IMR-90 (cell line): ENCODE data around the gene TTLL7. TPM values are rescaled to one million over a fixed set of nuclear protein-coding genes. Genes with fewer than 3 reads are reported as not detected.
A peak's percentile ranks its signal among the peaks of the same experiment; 100 is the strongest.

Experiments used
- ATAC-seq: fragments of 200-7000 bp; cut with Tn5 transposase; 2 replicates; pipeline ENCODE4 v1.9.1; 2020; ENCODE audit warnings: low read depth, mild to moderate bottlenecking, moderate library complexity
- BruUV-seq: library from RNA; stranded (reverse); fragments of 400-500 nt; replicated peaks from 2 replicates; lab custom pipeline; 2021; lab: Mats Ljungman, UMichigan
- CTCF ChIA-PET: fragments of 300-600 bp; formaldehyde crosslinking; extraction: SDS; loops from one replicate; lab custom pipeline; 2021; ENCODE audit warnings: antibody characterized with exemption; lab: Yijun Ruan, JAX
- POLR2A ChIA-PET: fragments of 300-600 bp; sonication (Branson Sonifier 250); formaldehyde crosslinking; loops from one replicate; lab custom pipeline; 2022; ENCODE audit warnings: antibody characterized with exemption; ENCODE audit not compliant: unreplicated experiment; lab: Charles Lee
- DNase-seq: peaks from one replicate; pipeline ENCODE4 v3.0.0; 2013
- H2AFZ ChIP-seq: replicated peaks from 2 replicates; pipeline ENCODE3; 2013; ENCODE audit warnings: low read length, mild to moderate bottlenecking; ENCODE audit not compliant: poor library complexity
- H2AK5ac ChIP-seq: 2 replicates; pipeline ENCODE4 v1.6.1; 2013; ENCODE audit warnings: low read depth, low read length, inconsistent platforms
- H2AK9ac ChIP-seq: replicated peaks from 2 replicates; pipeline ENCODE3; 2013; ENCODE audit warnings: mild to moderate bottlenecking, low read depth, low read length, moderate library complexity; ENCODE audit not compliant: poor library complexity
- H2BK120ac ChIP-seq: 2 replicates; pipeline ENCODE4 v1.6.1; 2013; ENCODE audit warnings: low read depth, low read length, inconsistent platforms
- H2BK15ac ChIP-seq: 3 replicates; pipeline ENCODE4 v1.6.1; 2013; ENCODE audit warnings: low read depth, low read length, inconsistent platforms
- H2BK20ac ChIP-seq: 2 replicates; pipeline ENCODE4 v1.6.1; 2013; ENCODE audit warnings: low read depth, mild to moderate bottlenecking, inconsistent platforms, low read length, moderate library complexity
- H2BK5ac ChIP-seq: 2 replicates; pipeline ENCODE4 v1.6.1; 2013; ENCODE audit warnings: mild to moderate bottlenecking, low read depth, low read length, inconsistent platforms; ENCODE audit not compliant: poor library complexity, severe bottlenecking
- H3K14ac ChIP-seq: replicated peaks from 2 replicates; pipeline ENCODE4 v1.6.1; 2013; ENCODE audit warnings: low read depth, low read length, inconsistent platforms
- H3K18ac ChIP-seq: 2 replicates; pipeline ENCODE4 v1.6.1; 2013; ENCODE audit warnings: low read depth, low read length, control low read depth
- H3K23ac ChIP-seq: 2 replicates; pipeline ENCODE4 v1.6.1; 2013; ENCODE audit warnings: low read depth, low read length, inconsistent platforms
- H3K27ac ChIP-seq: 2 replicates; pipeline ENCODE4 v1.5.1; 2013; ENCODE audit warnings: mild to moderate bottlenecking, control low read depth, low read length; ENCODE audit not compliant: insufficient read depth
- H3K27me3 ChIP-seq: 2 replicates; pipeline ENCODE4 v1.6.1; 2013; ENCODE audit warnings: low read length; ENCODE audit not compliant: control insufficient read depth, insufficient read depth
- H3K36me3 ChIP-seq: 2 replicates; pipeline ENCODE4 v1.6.1; 2013; ENCODE audit warnings: low read length, mixed read lengths; ENCODE audit not compliant: control insufficient read depth, insufficient read depth
- H3K4ac ChIP-seq: 2 replicates; pipeline ENCODE4 v1.6.1; 2013; ENCODE audit warnings: low read depth, low read length, inconsistent platforms
- H3K4me1 ChIP-seq: 2 replicates; pipeline ENCODE4 v1.6.1; 2013; ENCODE audit warnings: low read length, mixed read lengths; ENCODE audit not compliant: control insufficient read depth, insufficient read depth
- H3K4me2 ChIP-seq: 2 replicates; pipeline ENCODE4 v1.6.1; 2013; ENCODE audit warnings: low read depth, mild to moderate bottlenecking, control low read depth, low read length, moderate library complexity
- H3K4me3 ChIP-seq: 2 replicates; pipeline ENCODE4 v1.5.1; 2013; ENCODE audit warnings: low read depth, mild to moderate bottlenecking, control low read depth, low read length, moderate library complexity; ENCODE audit not compliant: insufficient read depth
- H3K56ac ChIP-seq: 2 replicates; pipeline ENCODE4 v1.6.1; 2013; ENCODE audit warnings: low read length, inconsistent platforms; ENCODE audit not compliant: insufficient read depth; ENCODE audit errors: extremely low read depth
- H3K79me1 ChIP-seq, 2 experiments: 2 replicates each; pipeline ENCODE4 v1.6.1; 2013; ENCODE audit warnings: low read length in 2 of 2, inconsistent platforms in 1 of 2, low read depth in 1 of 2
- H3K9ac ChIP-seq: 2 replicates; pipeline ENCODE4 v1.6.1; 2013; ENCODE audit warnings: low read depth, low read length, control low read depth
- H3K9me1 ChIP-seq: 2 replicates; pipeline ENCODE4 v1.6.1; 2013; ENCODE audit warnings: low read length, inconsistent platforms; ENCODE audit not compliant: insufficient read depth
- H3K9me3 ChIP-seq: 2 replicates; pipeline ENCODE4 v1.6.1; 2013; ENCODE audit warnings: low read length; ENCODE audit not compliant: control insufficient read depth, insufficient read depth
- H4K20me1 ChIP-seq: 2 replicates; pipeline ENCODE4 v1.6.1; 2013; ENCODE audit warnings: low read length, inconsistent platforms; ENCODE audit not compliant: insufficient read depth
- H4K5ac ChIP-seq: 2 replicates; pipeline ENCODE4 v1.6.1; 2013; ENCODE audit warnings: mild to moderate bottlenecking, low read depth, low read length, control low read depth
- H4K8ac ChIP-seq, 2 experiments: 2 replicates each; pipeline ENCODE4 v1.6.1; 2013; ENCODE audit warnings: low read depth in 2 of 2, low read length in 2 of 2, control low read depth in 1 of 2, inconsistent platforms in 1 of 2
- H4K91ac ChIP-seq: 2 replicates; pipeline ENCODE4 v1.6.1; 2013; ENCODE audit warnings: low read depth, low read length, inconsistent platforms; ENCODE audit not compliant: insufficient read depth
- FOS ChIP-seq: fragments of 150-350 bp; IDR thresholded peaks from 2 replicates; pipeline ENCODE4 v1.6.1; 2016; ENCODE audit warnings: low read depth, low read length
- MAZ ChIP-seq: IDR thresholded peaks from 2 replicates; pipeline ENCODE4 v1.6.1; 2012; ENCODE audit warnings: low read depth, mild to moderate bottlenecking, low read length, improper control_type of control experiment, moderate library complexity, borderline replicate concordance
- NFE2L2 ChIP-seq: fragments of 150-350 bp; IDR thresholded peaks from 2 replicates; pipeline ENCODE4 v1.6.1; 2016; ENCODE audit warnings: low read depth, mild to moderate bottlenecking, low read length
- SMC3 ChIP-seq: fragments of 150-350 bp; IDR thresholded peaks from 2 replicates; pipeline ENCODE4 v1.6.1; 2016; ENCODE audit warnings: low read depth, mild to moderate bottlenecking, antibody characterized with exemption, low read length, moderate library complexity
- WGBS, 2 experiments: methylation state at CpG; one replicate each; pipeline versions ENCODE4 v1.1.5 to v1.1.7; 2013; ENCODE audit warnings: missing lambda C conversion rate in 2 of 2; ENCODE audit not compliant: insufficient read length in 1 of 2; ENCODE audit errors: extremely low coverage in 2 of 2; 5-methylcytosine and 5-hydroxymethylcytosine counted together
- dilution Hi-C: fragments of 300-500 bp; cut with HindIII; formaldehyde crosslinking; loops from one replicate; pipeline ENCODE4 v1.14.3; 2018; ENCODE audit warnings: low sequenced_read_pairs; ENCODE audit not compliant: unreplicated experiment
- in situ Hi-C: fragments of 300-500 bp; cut with MboI; formaldehyde crosslinking; loops from 3 replicates; pipeline ENCODE4 v1.14.3; 2019; ENCODE audit warnings: low sequenced_read_pairs, inconsistent platforms, mixed read lengths
- intact Hi-C: fragments of 100-400 bp; cut with micrococcal nuclease; formaldehyde crosslinking; loops from 2 replicates; pipeline ENCODE4 v1.10.0; 2022
- polyA plus RNA-seq, 3 experiments: library from polyadenylated mRNA; depleted of rRNA; stranded (reverse); fragments of >200 nt; gene quantifications; 2 replicates each; pipeline ENCODE4 v1.2.3, GENCODE V29; 2012; ENCODE audit warnings: low replicate concordance in 1 of 3
- total RNA-seq: library from RNA; depleted of rRNA; stranded (reverse); fragments of >200 nt; gene quantifications from 2 replicates; pipeline ENCODE4 v1.2.3, GENCODE V29; 2012
- TF ChIP-seq, protein P1 (sequence below): fragments of 150-350 bp; IDR thresholded peaks from 2 replicates; pipeline ENCODE4 v1.6.1; 2017; ENCODE audit warnings: mild to moderate bottlenecking, antibody characterized with exemption, low read length, low read depth

TTLL7 gene
- total and polyA plus RNA-seq, 2 of the 4 experiments (the other 2 are of a cell fraction), result 5.7 to 8.1 TPM

DNA sequence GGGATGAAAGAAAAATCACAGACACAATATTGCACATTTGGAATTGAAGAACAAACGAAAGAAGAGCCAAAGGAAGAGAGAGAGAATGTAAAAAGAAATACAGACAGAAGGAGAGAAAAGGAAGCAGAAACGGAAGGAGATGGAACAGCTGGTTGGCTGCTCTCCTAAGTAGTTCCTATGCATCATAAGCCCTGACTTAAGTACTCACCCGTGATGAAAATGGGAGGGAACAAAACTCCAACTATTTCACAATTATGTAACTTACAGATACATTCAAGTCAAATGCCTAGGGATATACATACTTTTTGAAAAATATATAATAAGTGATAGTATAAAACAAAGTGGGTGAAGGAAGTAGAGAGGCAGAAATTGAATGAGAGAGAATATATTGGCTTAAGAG, 88.5 kb downstream of the TTLL7 start:
- no CpG with 5 or more reads among the region's 3 CpGs for WGBS, 2 experiments
- no TSS peak for BruUV-seq
- Histone ChIP-seq H3K79me1 (no peaks in the 10 kb centered on the region; a peak in 1 of 4 replicates), H3K9me1 (no peaks in the 10 kb centered on the region), H4K91ac (no peak overlapping the region), H2BK15ac (no peak overlapping the region), H2BK20ac (no peak overlapping the region), H2AK5ac (no peak overlapping the region), H3K27ac (no peak overlapping the region), H3K14ac (no peak overlapping the region), H3K36me3 (peaks cover 3% of the 10 kb centered on the region; the same call in 1 of the 2 replicates), H2AK9ac (no peak overlapping the region), H2BK120ac (no peak overlapping the region), H3K9me3 (no peaks in the 10 kb centered on the region), H3K23ac (no peak overlapping the region), H4K20me1 (no peaks in the 10 kb centered on the region), H4K8ac (no peak overlapping the region), H4K5ac (no peak overlapping the region), H2AFZ (no peak overlapping the region), H3K9ac (no peak overlapping the region), H3K18ac (no peak overlapping the region), H3K4me1 (no peaks in the 10 kb centered on the region), H3K27me3 (no peaks in the 10 kb centered on the region), H3K56ac (no peak overlapping the region), H3K4me2 (no peak overlapping the region), H3K4ac (no peak overlapping the region), H3K4me3 (no peak overlapping the region), H2BK5ac (no peak overlapping the region)
- ChIA-PET CTCF (interaction anchor here (3.2 kb wide), 1 partner anchor 13 kb away, joined by 7 read pairs; no protein-coding TSS in a partner anchor), POLR2A (no interaction called here)
- intact Hi-C loops (no loop called here), in situ Hi-C loops (no loop called here), dilution Hi-C loops (no loop called here)
- TF ChIP-seq SMC3 (no peak), NFE2L2 (no peak), MAZ (no peak), FOS (no peak)
- TF ChIP-seq, protein P1, sequence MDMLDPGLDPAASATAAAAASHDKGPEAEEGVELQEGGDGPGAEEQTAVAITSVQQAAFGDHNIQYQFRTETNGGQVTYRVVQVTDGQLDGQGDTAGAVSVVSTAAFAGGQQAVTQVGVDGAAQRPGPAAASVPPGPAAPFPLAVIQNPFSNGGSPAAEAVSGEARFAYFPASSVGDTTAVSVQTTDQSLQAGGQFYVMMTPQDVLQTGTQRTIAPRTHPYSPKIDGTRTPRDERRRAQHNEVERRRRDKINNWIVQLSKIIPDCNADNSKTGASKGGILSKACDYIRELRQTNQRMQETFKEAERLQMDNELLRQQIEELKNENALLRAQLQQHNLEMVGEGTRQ, result no peak
- DNase-seq (peak; percentile 27), ATAC-seq (no peak)
